Measurements from ENCODE around the gene UPK3A.

DNA sequence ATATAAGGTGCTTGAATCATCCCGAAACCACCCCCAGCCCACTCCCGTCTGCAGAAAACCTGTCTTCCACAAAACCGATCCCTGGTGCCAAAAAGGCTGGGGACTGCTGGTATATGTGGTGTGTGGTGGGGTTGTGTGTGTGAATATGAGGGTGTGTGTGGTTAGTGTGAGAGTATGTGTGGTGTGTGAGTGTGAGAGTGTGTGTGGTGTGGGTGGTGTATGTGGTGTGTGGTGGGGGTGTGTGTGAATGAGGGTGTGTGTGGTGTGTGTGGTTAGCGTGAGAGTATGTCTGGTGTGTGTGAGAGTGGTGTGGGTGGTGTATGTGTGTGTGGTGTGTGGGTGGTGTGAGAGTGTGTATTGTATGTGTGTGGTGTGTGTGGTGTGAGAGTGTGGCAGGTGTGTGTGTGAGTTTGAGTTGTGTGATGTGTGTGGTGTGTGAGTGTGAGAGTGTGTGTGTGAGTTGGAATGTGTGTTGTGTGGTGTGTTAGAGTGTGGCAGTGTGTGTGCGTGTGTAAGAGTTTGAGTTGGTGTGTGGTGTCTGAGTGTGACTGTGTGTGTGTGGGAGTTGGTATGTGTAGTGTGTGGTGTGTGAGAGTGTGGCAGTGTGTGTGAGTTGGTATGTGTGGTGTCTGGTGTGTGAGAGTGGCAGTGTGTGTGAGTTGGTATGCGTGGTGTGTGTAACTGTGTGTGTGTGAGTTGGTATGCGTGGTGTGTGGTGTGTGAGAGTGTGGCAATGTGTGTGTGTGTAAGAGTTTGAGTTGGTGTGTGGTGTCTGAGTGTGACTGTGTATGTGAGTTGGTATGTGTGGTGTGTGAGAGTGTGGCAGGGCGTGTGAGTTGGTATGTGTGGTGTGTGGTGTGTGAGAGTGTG, 6.5 kb downstream of the UPK3A start:
- TF ChIP-seq, protein P1, sequence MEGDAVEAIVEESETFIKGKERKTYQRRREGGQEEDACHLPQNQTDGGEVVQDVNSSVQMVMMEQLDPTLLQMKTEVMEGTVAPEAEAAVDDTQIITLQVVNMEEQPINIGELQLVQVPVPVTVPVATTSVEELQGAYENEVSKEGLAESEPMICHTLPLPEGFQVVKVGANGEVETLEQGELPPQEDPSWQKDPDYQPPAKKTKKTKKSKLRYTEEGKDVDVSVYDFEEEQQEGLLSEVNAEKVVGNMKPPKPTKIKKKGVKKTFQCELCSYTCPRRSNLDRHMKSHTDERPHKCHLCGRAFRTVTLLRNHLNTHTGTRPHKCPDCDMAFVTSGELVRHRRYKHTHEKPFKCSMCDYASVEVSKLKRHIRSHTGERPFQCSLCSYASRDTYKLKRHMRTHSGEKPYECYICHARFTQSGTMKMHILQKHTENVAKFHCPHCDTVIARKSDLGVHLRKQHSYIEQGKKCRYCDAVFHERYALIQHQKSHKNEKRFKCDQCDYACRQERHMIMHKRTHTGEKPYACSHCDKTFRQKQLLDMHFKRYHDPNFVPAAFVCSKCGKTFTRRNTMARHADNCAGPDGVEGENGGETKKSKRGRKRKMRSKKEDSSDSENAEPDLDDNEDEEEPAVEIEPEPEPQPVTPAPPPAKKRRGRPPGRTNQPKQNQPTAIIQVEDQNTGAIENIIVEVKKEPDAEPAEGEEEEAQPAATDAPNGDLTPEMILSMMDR (IDR thresholded peaks at IDR 0.05): no peak
- TF ChIP-seq POLR2AphosphoS5 (IDR thresholded peaks at IDR 0.05) (no peak), POLR2A (IDR thresholded peaks at IDR 0.05) (no peak)
